BJ (cell line): ENCODE data around the gene INPP4A. TPM values are rescaled to one million over a fixed set of nuclear protein-coding genes. Genes with fewer than 3 reads are reported as not detected.

Experiments used
- CTCF ChIA-PET: fragments of 350-600 bp; formaldehyde crosslinking; extraction: SDS; loops from one replicate; lab custom pipeline; 2021; ENCODE audit warnings: antibody characterized with exemption, inconsistent platforms; lab: Yijun Ruan, JAX
- POLR2A ChIA-PET: fragments of 300-600 bp; sonication (Branson Sonifier 250); formaldehyde crosslinking; extraction: SDS; loops from one replicate; lab custom pipeline; 2021; ENCODE audit warnings: antibody characterized with exemption; lab: Charles Lee
- DNase-seq: peaks from one replicate; pipeline ENCODE4 v3.0.0-alpha.2; 2011; ENCODE audit warnings: low read depth
- H3K27me3 ChIP-seq: 2 replicates; pipeline ENCODE4 v1.6.0; 2011; ENCODE audit warnings: low read length; ENCODE audit not compliant: control insufficient read depth, insufficient read depth
- H3K36me3 ChIP-seq: 2 replicates; pipeline ENCODE4 v1.5.1; 2011; ENCODE audit warnings: low read length; ENCODE audit not compliant: control insufficient read depth, insufficient read depth
- H3K4me3 ChIP-seq: 2 replicates; pipeline ENCODE4 v1.5.1; 2011; ENCODE audit warnings: low read depth, mild to moderate bottlenecking, control low read depth, low read length
- CTCF ChIP-seq: IDR thresholded peaks from 2 replicates; pipeline ENCODE4 v1.5.1; 2011; ENCODE audit warnings: low read depth, mild to moderate bottlenecking, control low read depth, inconsistent platforms, low read length, moderate library complexity; ENCODE audit not compliant: insufficient read depth
- polyA plus RNA-seq: library from polyadenylated mRNA; depleted of rRNA; stranded (reverse); fragments of >200 nt; gene quantifications from 2 replicates; pipeline ENCODE4 v1.2.3, GENCODE V29; 2011

The INPP4A gene
- polyA plus RNA-seq, 1 experiment: 21.0 TPM

GRCh38 chr2:98568161-98568956 is 123.7 kb downstream of the INPP4A start:
- no peaks in the 10 kb centered on the region for H3K27me3 ChIP-seq
- TF ChIP-seq CTCF: no peak
- ChIA-PET CTCF (interaction anchor here (0.7 to 1.7 kb wide), 8 partner anchors 9 to 303 kb away, joined by 3 to 11 read pairs (median 6); no protein-coding TSS in a partner anchor), POLR2A (interaction anchor here (0.7 kb wide), 1 partner anchor 795 kb away, joined by 3 read pairs; no protein-coding TSS in a partner anchor)
- DNase-seq: no peak
- H3K4me3 ChIP-seq: no peak overlapping the region
- H3K36me3 ChIP-seq: peaks cover 15% of the 10 kb centered on the region

- peaks cover 14% of the 10 kb centered on the region for H3K36me3 ChIP-seq
- TF ChIP-seq CTCF: peak; percentile 83
- H3K4me3 ChIP-seq: no peak overlapping the region
- ChIA-PET CTCF (interaction anchor here (0.7 to 1.7 kb wide), 10 partner anchors 9 to 302 kb away, joined by 3 to 11 read pairs (median 4); no protein-coding TSS in a partner anchor), POLR2A (no interaction called here)
- H3K27me3 ChIP-seq: no peaks in the 10 kb centered on the region
- no peak for DNase-seq
Measured at GRCh38 chr2:98569197-98569793, 124.6 kb downstream of the INPP4A start.

GRCh38 chr2:98569915-98570314 is 125.3 kb downstream of the INPP4A start:
- DNase-seq: no peak
- ChIA-PET CTCF (interaction anchor here (0.9 to 1.1 kb wide), 3 partner anchors 10 to 32 kb away, joined by 3 read pairs; no protein-coding TSS in a partner anchor), POLR2A (no interaction called here)
- H3K27me3 ChIP-seq: no peaks in the 10 kb centered on the region
- no peak overlapping the region for H3K4me3 ChIP-seq
- no peak for TF ChIP-seq CTCF
- peaks cover 12% of the 10 kb centered on the region for H3K36me3 ChIP-seq

GRCh38 chr2:98570356-98570755 is 125.7 kb downstream of the INPP4A start:
- TF ChIP-seq CTCF: no peak
- POLR2A ChIA-PET: no interaction called here
- Histone ChIP-seq H3K4me3 (no peak overlapping the region), H3K27me3 (no peaks in the 10 kb centered on the region), H3K36me3 (peaks cover 10% of the 10 kb centered on the region)
- CTCF ChIA-PET: interaction anchor here (0.9 to 1.1 kb wide), 2 partner anchors 10 to 17 kb away, joined by 3 read pairs; no protein-coding TSS in a partner anchor
- DNase-seq: no peak

- no peak overlapping the region for H3K4me3 ChIP-seq
- TF ChIP-seq CTCF: no peak
- H3K36me3 ChIP-seq: peaks cover 8% of the 10 kb centered on the region
- no peaks in the 10 kb centered on the region for H3K27me3 ChIP-seq
- POLR2A ChIA-PET: no interaction called here
- CTCF ChIA-PET: interaction anchor here (0.7 kb wide), 1 partner anchor 9 kb away, joined by 4 read pairs; no protein-coding TSS in a partner anchor
- DNase-seq: no peak
Measured at GRCh38 chr2:98571121-98571701, 126.6 kb downstream of the INPP4A start.
